HG03469 (cell line): ENCODE data around the gene CCN6.

Experiments used
- ATAC-seq: cut with Tn5 transposase; IDR thresholded peaks from one replicate; pipeline ENCODE4 v1.9.1; 2021; ENCODE audit warnings: mild to moderate bottlenecking, moderate library complexity, moderate number of reproducible peaks; ENCODE audit not compliant: unreplicated experiment

The CCN6 gene

DNA sequence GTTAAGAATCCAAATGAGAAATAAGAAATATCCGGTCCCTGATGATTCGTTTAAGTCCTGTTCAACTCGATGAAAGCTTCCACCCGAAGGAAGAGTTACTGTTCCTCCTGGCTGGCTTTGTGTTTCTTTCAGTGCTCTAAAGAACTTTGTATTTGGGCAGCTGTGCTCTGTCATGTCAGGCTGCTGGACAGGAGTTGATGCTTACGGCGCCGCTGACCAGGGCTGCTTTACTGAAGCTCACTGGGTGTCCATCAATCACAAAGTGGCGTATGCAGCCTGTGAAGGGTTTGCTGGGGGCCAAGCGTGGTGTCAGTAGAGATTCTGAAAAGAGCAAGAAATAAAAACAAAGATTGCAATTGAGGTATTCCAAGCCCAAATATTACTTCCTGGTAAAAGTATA is 55.4 kb downstream of the CCN6 start:
- no peak for ATAC-seq

DNA sequence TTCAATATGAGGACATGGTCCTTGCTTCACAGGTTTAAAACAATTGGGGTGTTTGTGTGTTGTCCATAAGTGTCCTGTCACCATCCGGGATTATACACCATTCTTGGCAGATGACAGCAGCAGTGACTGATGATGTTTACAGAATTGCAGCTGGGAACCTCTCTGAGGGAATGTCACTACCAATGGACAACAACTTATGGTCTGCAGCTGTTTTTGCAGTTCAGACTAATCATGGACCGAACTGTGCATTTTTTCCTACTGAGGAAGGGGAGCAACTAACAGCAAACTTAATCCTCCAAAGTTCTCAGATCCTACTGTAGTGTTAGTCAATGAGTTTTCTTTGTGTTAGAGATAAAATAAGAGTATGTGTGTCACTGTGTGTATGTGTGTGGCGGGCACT is 59.5 kb downstream of the CCN6 start:
- no peak for ATAC-seq

DNA sequence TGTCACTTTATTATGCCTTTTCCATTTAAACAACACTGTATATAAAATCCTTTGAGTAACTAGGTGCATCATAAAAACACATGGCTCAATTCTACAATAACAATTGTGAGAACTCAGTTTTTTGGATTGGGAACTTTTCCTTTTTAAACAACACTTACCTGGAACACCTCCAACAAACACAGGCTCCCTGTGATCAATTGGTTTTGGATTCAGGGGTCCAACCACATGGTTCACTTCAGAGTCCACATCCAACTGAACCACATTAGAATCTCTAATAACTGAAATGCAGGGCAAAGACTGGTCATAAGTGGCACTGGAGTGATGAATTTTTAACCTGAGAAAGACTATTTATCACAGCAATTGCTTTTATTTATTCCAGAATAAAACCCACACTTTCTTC is 60.0 kb downstream of the CCN6 start:
- ATAC-seq = no peak

DNA sequence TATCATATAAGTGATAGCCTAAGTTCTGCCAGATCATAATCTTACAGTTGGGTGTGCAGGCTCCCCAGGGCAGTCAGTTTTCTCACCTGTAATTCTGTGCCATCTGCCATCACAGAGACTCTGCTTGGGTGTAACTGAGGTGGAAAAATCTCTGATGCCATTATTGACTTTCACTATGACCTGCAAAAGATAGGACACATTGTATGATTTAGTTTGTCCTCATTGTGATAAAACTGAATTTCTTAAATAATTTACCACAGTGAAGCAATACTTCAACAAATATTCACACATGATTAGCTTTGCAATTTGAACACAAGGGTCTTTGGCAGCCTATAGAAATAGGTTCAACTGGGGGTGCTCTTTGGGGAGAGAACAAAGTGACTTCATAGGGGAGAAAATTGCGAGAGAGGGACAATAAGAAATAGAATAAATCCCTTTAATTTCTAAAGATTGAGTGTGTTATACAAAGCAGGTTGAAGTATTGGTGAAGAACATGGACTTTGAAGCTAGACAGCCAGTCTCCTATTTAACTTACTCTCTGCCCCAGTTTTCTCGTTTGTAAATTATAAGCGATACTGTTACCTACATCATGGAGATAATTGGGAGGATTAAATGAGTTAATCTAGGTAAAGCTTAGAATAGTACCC is 60.8 kb downstream of the CCN6 start:
- no peak for ATAC-seq

DNA sequence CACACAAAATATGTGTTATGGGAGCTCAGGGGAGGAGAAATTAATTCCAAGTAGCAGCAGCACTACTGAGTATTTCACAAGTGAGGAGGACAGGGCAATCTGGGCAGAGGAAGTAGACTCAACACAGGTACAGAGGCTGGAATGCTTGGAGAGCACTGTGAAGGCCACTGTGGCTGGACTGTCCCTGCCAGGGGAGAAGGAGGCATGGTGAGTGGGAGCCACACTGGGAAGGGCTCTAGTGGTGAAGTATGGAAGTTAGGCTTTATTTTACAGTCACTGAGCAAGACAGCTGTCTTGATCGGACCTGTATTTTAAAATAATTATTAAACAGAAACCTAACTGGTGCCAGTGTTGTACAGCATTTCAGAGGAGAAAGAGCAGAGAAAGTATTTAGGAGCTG is 62.3 kb downstream of the CCN6 start:
- ATAC-seq = no peak

DNA sequence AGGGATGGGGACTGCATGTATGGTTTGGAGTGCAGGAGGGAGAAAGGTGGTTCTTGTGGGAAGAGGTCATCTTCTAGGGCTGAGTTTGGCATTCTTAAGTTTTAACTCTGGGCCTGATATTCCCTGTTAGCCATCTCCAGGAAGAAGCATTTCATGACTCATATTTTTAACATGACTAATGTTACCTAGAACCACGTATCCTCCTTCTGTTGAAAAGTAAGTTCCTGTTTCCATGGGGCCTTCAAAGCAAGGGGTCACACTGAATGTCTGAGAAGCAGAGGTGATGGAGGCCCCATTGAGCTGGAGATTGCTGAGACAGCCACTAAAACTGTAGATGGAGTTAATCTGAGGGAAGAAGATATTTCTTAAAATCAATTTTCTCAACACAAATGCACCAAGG is 63.6 kb downstream of the CCN6 start:
- ATAC-seq = no peak

DNA sequence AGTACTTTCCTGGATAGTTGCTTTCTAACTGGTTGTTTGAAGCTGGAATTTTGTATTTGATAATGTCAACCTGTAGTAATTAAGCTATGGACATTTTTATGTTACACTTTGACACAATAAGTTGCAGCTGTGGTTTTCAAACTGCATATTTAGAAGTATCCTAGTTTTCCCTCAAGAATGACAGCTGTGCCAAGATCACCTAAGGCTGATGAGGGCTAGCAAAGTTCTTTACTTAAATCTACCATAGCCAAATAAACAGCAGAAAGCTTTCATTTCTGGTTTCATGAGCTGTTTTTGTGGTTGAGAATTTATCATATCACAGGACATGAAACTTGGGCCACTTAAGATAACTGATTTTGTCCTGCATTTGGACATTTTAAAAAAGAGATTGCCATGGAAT is 64.1 kb downstream of the CCN6 start:
- ATAC-seq = no peak
